Astrocyte of the cerebellum (primary cell): ENCODE results near the gene ZSCAN16.
A peak's percentile ranks its signal among the peaks of the same experiment; 100 is the strongest.

ENCODE experiments used
- DNase-seq: peaks from one replicate; pipeline ENCODE4 v3.0.0-alpha.2; 2011; ENCODE audit warnings: low read depth
- H3K4me3 ChIP-seq: 2 replicates; pipeline ENCODE4 v1.5.1; 2011; ENCODE audit warnings: mild to moderate bottlenecking, low read depth, low read length, moderate library complexity
- in situ Hi-C: cut with HindIII; loops from 2 replicates; pipeline ENCODE4 v1.10.0; 2017; ENCODE audit warnings: low sequenced_read_pairs
- TF ChIP-seq, protein P1 (sequence below): IDR thresholded peaks from 2 replicates; pipeline ENCODE4 v1.5.1; 2012; ENCODE audit warnings: low read length, low read depth, moderate library complexity, mild to moderate bottlenecking; ENCODE audit errors: missing control alignments

The ZSCAN16 gene

DNA sequence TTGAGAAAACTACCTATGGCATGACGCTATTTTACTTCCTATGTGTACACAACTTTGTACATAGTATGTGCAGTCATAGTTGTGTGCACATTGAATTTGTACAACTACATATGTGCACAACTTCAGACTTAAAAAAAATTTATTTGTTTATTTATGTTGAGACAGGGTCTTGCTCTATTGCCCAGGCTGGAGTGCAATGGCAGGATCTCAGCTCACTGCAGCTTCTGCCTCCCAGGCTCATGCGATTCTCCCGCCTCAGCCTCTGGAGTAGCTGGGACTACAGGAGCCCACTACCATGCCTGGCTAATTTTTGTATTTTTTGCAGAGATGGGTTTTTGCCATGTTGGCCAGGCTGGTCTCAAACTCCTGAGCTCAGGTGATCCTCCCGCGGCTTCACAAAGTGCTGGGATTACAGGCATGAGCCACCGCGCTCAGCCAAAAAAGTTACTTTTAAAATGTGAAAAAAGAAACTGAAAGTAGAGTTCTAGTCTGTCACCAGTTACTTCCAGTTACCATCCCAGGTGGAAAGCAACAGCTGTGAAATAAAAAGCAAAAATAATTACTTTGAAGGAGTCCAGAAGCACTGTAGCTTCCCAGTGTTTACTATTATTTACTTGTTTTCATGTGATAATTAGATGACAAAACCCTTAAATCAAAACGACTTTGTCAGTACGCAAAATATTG, 15.6 kb downstream of the ZSCAN16 start:
- TF ChIP-seq, protein P1, sequence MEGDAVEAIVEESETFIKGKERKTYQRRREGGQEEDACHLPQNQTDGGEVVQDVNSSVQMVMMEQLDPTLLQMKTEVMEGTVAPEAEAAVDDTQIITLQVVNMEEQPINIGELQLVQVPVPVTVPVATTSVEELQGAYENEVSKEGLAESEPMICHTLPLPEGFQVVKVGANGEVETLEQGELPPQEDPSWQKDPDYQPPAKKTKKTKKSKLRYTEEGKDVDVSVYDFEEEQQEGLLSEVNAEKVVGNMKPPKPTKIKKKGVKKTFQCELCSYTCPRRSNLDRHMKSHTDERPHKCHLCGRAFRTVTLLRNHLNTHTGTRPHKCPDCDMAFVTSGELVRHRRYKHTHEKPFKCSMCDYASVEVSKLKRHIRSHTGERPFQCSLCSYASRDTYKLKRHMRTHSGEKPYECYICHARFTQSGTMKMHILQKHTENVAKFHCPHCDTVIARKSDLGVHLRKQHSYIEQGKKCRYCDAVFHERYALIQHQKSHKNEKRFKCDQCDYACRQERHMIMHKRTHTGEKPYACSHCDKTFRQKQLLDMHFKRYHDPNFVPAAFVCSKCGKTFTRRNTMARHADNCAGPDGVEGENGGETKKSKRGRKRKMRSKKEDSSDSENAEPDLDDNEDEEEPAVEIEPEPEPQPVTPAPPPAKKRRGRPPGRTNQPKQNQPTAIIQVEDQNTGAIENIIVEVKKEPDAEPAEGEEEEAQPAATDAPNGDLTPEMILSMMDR: no peak
- no peak for DNase-seq
- H3K4me3 ChIP-seq: no peak overlapping the region
- in situ Hi-C loops: loop anchor here (5.0 kb wide), 3 partner anchors 43 to 242 kb away; no protein-coding TSS in a partner anchor

- in situ Hi-C loops: loop anchor here (5.0 kb wide), 3 partner anchors 43 to 242 kb away; no protein-coding TSS in a partner anchor
- TF ChIP-seq, protein P1: no peak
- DNase-seq: no peak
- no peak overlapping the region for H3K4me3 ChIP-seq
Observed at GRCh38 chr6:28140616-28141015, 16.2 kb downstream of the ZSCAN16 start.

DNA sequence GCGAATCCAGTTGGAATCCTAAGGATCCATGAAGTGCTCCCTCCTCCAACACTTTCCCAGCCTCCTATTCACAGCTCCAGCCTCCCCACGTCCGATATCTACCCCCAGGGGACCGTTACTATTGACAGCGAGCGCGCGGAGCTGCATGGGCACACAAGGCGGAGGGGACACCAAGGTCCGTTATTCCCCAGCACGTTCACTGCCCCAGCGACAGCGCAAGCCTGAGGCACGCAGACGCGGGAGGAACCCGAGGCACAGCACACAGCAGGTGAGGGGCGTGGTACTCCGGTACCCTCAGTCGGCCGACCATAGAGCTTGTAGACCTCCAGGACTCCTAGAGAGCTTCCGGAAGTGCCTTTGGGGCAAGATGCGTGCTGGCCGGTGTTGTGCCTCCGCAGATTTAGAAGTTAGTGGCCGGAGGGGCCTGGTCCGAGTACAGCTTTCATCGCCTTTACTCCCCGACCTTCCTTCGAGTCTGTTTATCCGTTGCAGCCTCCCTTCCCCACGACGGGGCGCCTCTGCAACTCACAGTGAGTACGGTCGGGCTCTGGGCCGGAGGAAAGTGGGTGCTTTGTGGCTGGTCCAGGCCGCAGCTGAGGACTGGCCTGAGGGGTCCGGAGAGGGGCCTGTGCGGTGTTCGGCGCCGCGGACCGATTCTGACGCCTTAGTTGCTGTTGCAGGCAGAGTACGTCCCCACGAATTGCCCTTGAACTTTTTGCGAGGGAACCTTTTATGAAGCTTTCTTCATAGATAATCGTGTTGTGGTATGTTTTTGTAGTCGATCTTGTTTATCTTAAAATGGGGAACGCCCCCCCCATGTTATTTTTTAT, 17.3 kb downstream of the ZSCAN16 start, which contains the start of gene ZKSCAN8:
ZKSCAN8 (plus strand) TSS at position 384 of the 830 bp plus-strand sequence. CDS start 6,525 bp downstream, outside the sequence.
- in situ Hi-C loops: loop anchor here (5.0 kb wide), 3 partner anchors 44 to 241 kb away; no protein-coding TSS in a partner anchor
- peak; percentile 75 for DNase-seq
- TF ChIP-seq, protein P1: no peak
- H3K4me3 ChIP-seq: peak within 1 kb of the TSS; percentile 81

- H3K4me3 ChIP-seq: peak overlapping the region; percentile 81
- DNase-seq: no peak
- TF ChIP-seq, protein P1: no peak
- in situ Hi-C loops: loop anchor here (5.0 kb wide), 3 partner anchors 45 to 240 kb away; no protein-coding TSS in a partner anchor
Observed at GRCh38 chr6:28142446-28142845, 18.0 kb downstream of the ZSCAN16 start.

- no peak for DNase-seq
- TF ChIP-seq, protein P1: no peak
- no peak overlapping the region for H3K4me3 ChIP-seq
- in situ Hi-C loops: no loop called here
Observed at GRCh38 chr6:28145231-28145630, 20.8 kb downstream of the ZSCAN16 start.

DNA sequence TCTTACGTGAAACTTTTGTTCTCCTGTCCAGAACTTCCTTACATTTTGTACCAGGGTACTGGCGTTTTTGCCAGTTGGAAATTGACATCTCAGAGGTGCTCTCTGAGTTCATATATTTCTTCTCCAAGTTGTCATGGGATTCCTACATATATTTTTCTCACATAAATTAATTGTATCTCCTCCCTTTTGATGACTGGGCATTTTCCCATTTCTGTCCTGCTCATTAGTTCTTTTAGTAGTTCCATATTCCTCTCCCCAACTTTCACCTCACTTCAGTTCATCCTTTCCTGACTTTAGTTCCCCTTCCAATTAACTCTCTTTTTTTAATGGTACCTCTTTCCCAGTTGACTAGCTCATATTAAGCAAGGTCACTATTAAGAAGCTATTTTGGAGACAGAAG, 28.1 kb downstream of the ZSCAN16 start:
- no peak overlapping the region for H3K4me3 ChIP-seq
- no peak for DNase-seq
- in situ Hi-C loops: no loop called here
- TF ChIP-seq, protein P1: no peak
